Esophagus squamous epithelium (tissue), 4 donors: ENCODE results near the gene SYT1.

ENCODE experiments used
- POLR2A ChIP-seq, 4 donors: fragments of 450-650 bp; IDR thresholded peaks; one replicate each; pipeline ENCODE4 v1.6.1; 2017; ENCODE audit warnings: antibody characterized with exemption in 4 of 4, mild to moderate bottlenecking in 4 of 4, moderate library complexity in 3 of 4
- TF ChIP-seq, protein P1 (sequence below), 6 experiments: fragments of 450-650 bp in 4 of 6; fragments of 200-600 bp in 2 of 6; sonication (generic) in 2 of 6; IDR thresholded peaks; one replicate each; pipeline ENCODE4 v1.5.1; 2016 to 2019; ENCODE audit warnings: antibody characterized with exemption in 6 of 6, mild to moderate bottlenecking in 4 of 6, moderate library complexity in 4 of 6

DNA sequence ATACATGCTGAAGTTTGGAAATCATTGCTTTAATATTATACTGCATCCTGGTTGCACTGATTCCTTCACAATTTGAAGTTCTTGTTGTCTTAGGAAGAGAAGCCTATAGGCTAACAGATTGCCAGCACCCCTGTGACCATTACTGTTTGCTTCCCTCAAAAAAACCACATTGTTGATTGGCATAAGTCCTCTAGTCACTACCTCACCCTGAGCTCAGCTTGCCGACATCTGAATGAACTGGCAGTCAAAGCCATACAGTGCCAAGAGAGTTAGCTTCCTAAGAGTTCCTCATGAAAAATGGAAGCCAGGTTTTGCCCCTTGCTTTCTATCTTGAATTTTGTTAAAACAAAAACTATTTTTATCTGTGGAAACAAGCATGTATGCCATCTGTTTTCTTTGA lies 276.1 kb downstream of the SYT1 start:
- no peak for TF ChIP-seq POLR2A (IDR thresholded peaks at IDR 0.05)
- TF ChIP-seq, protein P1, sequence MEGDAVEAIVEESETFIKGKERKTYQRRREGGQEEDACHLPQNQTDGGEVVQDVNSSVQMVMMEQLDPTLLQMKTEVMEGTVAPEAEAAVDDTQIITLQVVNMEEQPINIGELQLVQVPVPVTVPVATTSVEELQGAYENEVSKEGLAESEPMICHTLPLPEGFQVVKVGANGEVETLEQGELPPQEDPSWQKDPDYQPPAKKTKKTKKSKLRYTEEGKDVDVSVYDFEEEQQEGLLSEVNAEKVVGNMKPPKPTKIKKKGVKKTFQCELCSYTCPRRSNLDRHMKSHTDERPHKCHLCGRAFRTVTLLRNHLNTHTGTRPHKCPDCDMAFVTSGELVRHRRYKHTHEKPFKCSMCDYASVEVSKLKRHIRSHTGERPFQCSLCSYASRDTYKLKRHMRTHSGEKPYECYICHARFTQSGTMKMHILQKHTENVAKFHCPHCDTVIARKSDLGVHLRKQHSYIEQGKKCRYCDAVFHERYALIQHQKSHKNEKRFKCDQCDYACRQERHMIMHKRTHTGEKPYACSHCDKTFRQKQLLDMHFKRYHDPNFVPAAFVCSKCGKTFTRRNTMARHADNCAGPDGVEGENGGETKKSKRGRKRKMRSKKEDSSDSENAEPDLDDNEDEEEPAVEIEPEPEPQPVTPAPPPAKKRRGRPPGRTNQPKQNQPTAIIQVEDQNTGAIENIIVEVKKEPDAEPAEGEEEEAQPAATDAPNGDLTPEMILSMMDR (IDR thresholded peaks at IDR 0.05), result no peak
